H1 (cell line): ENCODE data around the gene TRIP11. TPM values are rescaled to one million over a fixed set of nuclear protein-coding genes. Genes with fewer than 3 reads are reported as not detected.

Source experiments
- BRCA1 ChIP-seq: IDR thresholded peaks from 2 replicates; pipeline ENCODE4 v1.6.1; 2012; ENCODE audit warnings: low read depth, low read length, improper control_type of control experiment
- CBX5 ChIP-seq: fragments of 300-800, 300-1000 bp; sonication (generic); IDR thresholded peaks from 2 replicates; pipeline ENCODE4 v1.7.1; 2016; ENCODE audit warnings: antibody characterized with exemption, low read length, low read depth
- KDM4A ChIP-seq: IDR thresholded peaks from one replicate; pipeline ENCODE4 v1.7.1; 2012; ENCODE audit warnings: low read depth, mild to moderate bottlenecking, moderate library complexity, low read length, inconsistent platforms; ENCODE audit not compliant: severe bottlenecking
- SP2 ChIP-seq: IDR thresholded peaks from 2 replicates; pipeline ENCODE4 v1.6.1; 2012; ENCODE audit warnings: mild to moderate bottlenecking, low read length, inconsistent platforms
- TAF7 ChIP-seq: optimal IDR thresholded peaks from 2 replicates; pipeline ENCODE3; 2011; ENCODE audit warnings: low read depth, mild to moderate bottlenecking, inconsistent platforms, low read length, moderate library complexity, borderline replicate concordance
- polyA plus RNA-seq, 7 experiments: library from polyadenylated mRNA; depleted of rRNA in 3 of 7; stranded (reverse) in 5 of 7; unstranded in 2 of 7; fragments of >200 nt in 5 of 7; fragments of 200-250 nt in 2 of 7; gene quantifications; 1 replicate in 5 of 7; 2 replicates in 1 of 7; 4 replicates in 1 of 7; pipeline versions ENCODE4 v1.2.1 to v1.2.3, GENCODE V29; 2011 to 2013; ENCODE audit warnings: missing spikeins in 2 of 7, mixed read lengths in 2 of 7
- total RNA-seq: library from RNA; stranded (reverse); fragmentation: NEBNext Ultra II Directional; extraction: Animal tissue kit (Norgen Biotek cat#: 25700); gene quantifications from 2 replicates; pipeline ENCODE4 v1.2.1, GENCODE V29; 2021

Gene TRIP11
- total and polyA plus RNA-seq, 2 of the 8 experiments (the other 6 are each of a cell fraction or from before 2014, with no cell fraction given): 3.3 to 30.4 TPM

DNA sequence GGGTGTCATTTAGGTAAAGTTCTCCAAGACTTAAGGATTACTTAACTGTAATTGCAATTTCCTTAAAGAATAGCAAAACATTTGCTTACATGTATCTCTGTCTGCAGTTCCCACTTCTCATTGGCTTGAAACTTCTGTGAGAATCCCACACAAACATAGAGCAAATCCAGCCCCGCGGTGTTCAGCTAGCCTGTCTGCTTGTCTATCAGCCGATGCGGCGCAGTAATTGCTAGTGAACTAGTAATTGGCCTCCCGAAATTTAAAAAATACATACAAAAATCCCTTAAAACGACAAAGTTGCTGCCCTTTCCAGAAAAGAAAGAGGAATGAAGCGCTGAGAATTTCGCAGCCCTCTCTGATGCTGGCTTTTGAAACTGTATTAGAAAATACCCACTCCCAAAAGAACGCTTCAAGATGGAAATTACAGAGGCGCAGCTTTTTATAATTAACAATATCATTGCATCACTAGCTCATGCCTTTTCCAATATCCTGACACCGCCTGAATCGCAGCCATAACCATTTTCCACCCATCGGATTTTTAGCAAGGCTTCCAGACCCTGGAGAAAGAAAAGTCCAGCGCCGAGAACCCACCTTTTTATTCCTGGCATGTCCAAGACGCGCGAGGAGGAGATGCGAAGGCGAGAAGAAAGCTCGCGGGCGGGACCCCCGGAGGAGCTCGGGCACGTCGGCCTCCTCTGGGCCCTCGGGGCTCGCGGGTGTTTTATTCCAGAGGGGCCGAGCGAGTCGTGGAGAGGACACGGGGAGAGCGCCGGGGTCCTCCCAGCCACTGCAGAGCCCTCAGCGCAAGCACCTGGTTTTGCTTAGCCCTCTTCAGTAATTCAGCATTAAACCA is 93.0 kb downstream of the TRIP11 start (continued):
- TF ChIP-seq KDM4A (peak; percentile 49), SP2 (no peak), BRCA1 (no peak), TAF7 (no peak), CBX5 (no peak)
- TF ChIP-seq, all 59 proteins: peak for 2
